OCI-LY1 (cell line): ENCODE measurements around the gene TMEM240.

ENCODE experiments used
- H2AFZ ChIP-seq: fragments of 200-600 bp; sonication (generic), shearing (Covaris generic); 2 replicates; pipeline ENCODE4 v1.6.0; 2014; ENCODE audit warnings: antibody characterized with exemption, mild to moderate bottlenecking, low read length
- H3F3A ChIP-seq: fragments of 200-600 bp; sonication (generic), shearing (Covaris generic); 2 replicates; pipeline ENCODE4 v1.6.0; 2014; ENCODE audit warnings: mild to moderate bottlenecking, antibody characterized with exemption, low read length, moderate library complexity; ENCODE audit not compliant: insufficient read depth
- H3K27ac ChIP-seq: fragments of 200-600 bp; sonication (generic); 2 replicates; pipeline ENCODE4 v1.5.1; 2014; ENCODE audit warnings: low read length, mixed run types, mild to moderate bottlenecking, low read depth; ENCODE audit not compliant: poor library complexity, severe bottlenecking
- H3K27me3 ChIP-seq: fragments of 200-600 bp; sonication (generic); 2 replicates; pipeline ENCODE4 v1.6.0; 2014; ENCODE audit warnings: antibody characterized with exemption, mild to moderate bottlenecking, low read length, moderate library complexity; ENCODE audit not compliant: insufficient read depth
- H3K36me3 ChIP-seq: fragments of 200-600 bp; sonication (generic); 2 replicates; pipeline ENCODE4 v1.6.1; 2014; ENCODE audit warnings: mild to moderate bottlenecking, antibody characterized with exemption, low read length, moderate library complexity, mixed read lengths; ENCODE audit not compliant: insufficient read depth
- H3K4me1 ChIP-seq: fragments of 200-600 bp; sonication (generic); 2 replicates; pipeline ENCODE4 v1.5.1; 2014; ENCODE audit warnings: mild to moderate bottlenecking, low read length, moderate library complexity; ENCODE audit not compliant: insufficient read depth, severe bottlenecking
- H3K4me2 ChIP-seq: fragments of 200-600 bp; sonication (generic), shearing (Covaris generic); 2 replicates; pipeline ENCODE4 v1.6.1; 2014; ENCODE audit warnings: low read length
- H3K4me3 ChIP-seq: fragments of 200-600 bp; sonication (generic); 2 replicates; pipeline ENCODE4 v1.5.1; 2014; ENCODE audit warnings: low read length, low read depth, mild to moderate bottlenecking, mixed read lengths; ENCODE audit not compliant: poor library complexity, severe bottlenecking
- H3K79me2 ChIP-seq: fragments of 200-600 bp; shearing (Covaris generic); 2 replicates; pipeline ENCODE4 v1.6.1; 2016; ENCODE audit warnings: mixed run types, low read length, mixed read lengths; ENCODE audit not compliant: insufficient read depth
- H3K9ac ChIP-seq: fragments of 200-600 bp; sonication (generic), shearing (Covaris generic); 2 replicates; pipeline ENCODE4 v1.6.1; 2014; ENCODE audit warnings: mild to moderate bottlenecking, low read length, mixed read lengths
- H3K9me2 ChIP-seq: fragments of 200-600 bp; sonication (generic), shearing (Covaris generic); 2 replicates; pipeline ENCODE4 v1.6.1; 2014; ENCODE audit warnings: low read depth, mild to moderate bottlenecking, low read length, mixed read lengths
- H3K9me3 ChIP-seq: fragments of 200-600 bp; shearing (Covaris generic); 2 replicates; pipeline ENCODE4 v1.6.1; 2014; ENCODE audit warnings: low read length, mixed read lengths
- H4K20me1 ChIP-seq: fragments of 200-600 bp; sonication (generic), shearing (Covaris generic); 2 replicates; pipeline ENCODE4 v1.6.0; 2016; ENCODE audit warnings: mild to moderate bottlenecking, low read length; ENCODE audit not compliant: insufficient read depth
- CTCF ChIP-seq: fragments of 200-600 bp; sonication (generic), shearing (Covaris generic); IDR thresholded peaks from 2 replicates; pipeline ENCODE4 v1.5.1; 2017; ENCODE audit warnings: mild to moderate bottlenecking, antibody characterized with exemption, low read length, moderate library complexity, mixed read lengths
- EZH2 ChIP-seq: fragments of 200-600 bp; sonication (generic), shearing (Covaris generic); IDR thresholded peaks from 2 replicates; pipeline ENCODE4 v1.8.0; 2017; ENCODE audit warnings: borderline replicate concordance, mixed run types, mild to moderate bottlenecking, antibody characterized with exemption, low read length, moderate library complexity, mixed read lengths

Gene TMEM240

GRCh38 chr1:1536938-1537546, 3.4 kb downstream of the TMEM240 start:
- no peak overlapping the region for H3K9ac ChIP-seq
- H3K4me1 ChIP-seq, result no peaks in the 10 kb centered on the region
- no peaks in the 10 kb centered on the region for H3F3A ChIP-seq
- no peaks in the 10 kb centered on the region for H3K9me2 ChIP-seq
- H4K20me1 ChIP-seq, result no peaks in the 10 kb centered on the region
- no peak overlapping the region for H3K4me2 ChIP-seq
- H3K79me2 ChIP-seq, result no peaks in the 10 kb centered on the region
- H3K36me3 ChIP-seq, result peaks cover 23% of the 10 kb centered on the region
- H3K9me3 ChIP-seq, result no peaks in the 10 kb centered on the region
- no peak overlapping the region for H2AFZ ChIP-seq
- H3K27me3 ChIP-seq, result no peaks in the 10 kb centered on the region; the same call in 1 of the 2 replicates
- TF ChIP-seq EZH2 (no peak), CTCF (no peak)
- no peak overlapping the region for H3K27ac ChIP-seq
- no peak overlapping the region for H3K4me3 ChIP-seq

- no peaks in the 10 kb centered on the region for H3F3A ChIP-seq
- no peak overlapping the region for H2AFZ ChIP-seq
- no peak overlapping the region for H3K9ac ChIP-seq
- H3K4me3 ChIP-seq, result no peak overlapping the region
- H3K27me3 ChIP-seq, result no peaks in the 10 kb centered on the region; the same call in 1 of the 2 replicates
- no peaks in the 10 kb centered on the region for H3K79me2 ChIP-seq
- H3K9me3 ChIP-seq, result no peaks in the 10 kb centered on the region
- H3K4me2 ChIP-seq, result no peak overlapping the region
- no peaks in the 10 kb centered on the region for H3K4me1 ChIP-seq
- H3K36me3 ChIP-seq, result peaks cover 20% of the 10 kb centered on the region
- H4K20me1 ChIP-seq, result no peaks in the 10 kb centered on the region
- no peak for TF ChIP-seq CTCF
- TF ChIP-seq EZH2, result no peak
- H3K9me2 ChIP-seq, result no peaks in the 10 kb centered on the region
- H3K27ac ChIP-seq, result no peak overlapping the region
These were observed 4.1 kb downstream of the TMEM240 start for GRCh38 chr1:1536019-1536937.

- Histone ChIP-seq H3K9me3 (no peaks in the 10 kb centered on the region), H3K9ac (no peak overlapping the region), H3K9me2 (no peaks in the 10 kb centered on the region), H4K20me1 (no peaks in the 10 kb centered on the region), H3K79me2 (no peaks in the 10 kb centered on the region), H3F3A (no peaks in the 10 kb centered on the region), H3K27me3 (no peaks in the 10 kb centered on the region; the same call in 1 of the 2 replicates), H3K36me3 (peaks cover 14% of the 10 kb centered on the region), H3K4me2 (no peak overlapping the region), H3K4me3 (no peak overlapping the region), H2AFZ (no peak overlapping the region), H3K4me1 (no peaks in the 10 kb centered on the region), H3K27ac (no peak overlapping the region)
- TF ChIP-seq CTCF (no peak), EZH2 (no peak)
These were observed 5.0 kb downstream of the TMEM240 start for GRCh38 chr1:1535201-1536018.
